Activated CD4-positive, alpha-beta T cell treated with anti-CD3 and anti-CD28 coated beads, Interleukin-2, Interleukin-6, amounts not matched to agents 100 ng/mL and 50 ng/mL, durations not matched to agents 16 hours and 8 hours (primary cell): ENCODE measurements around the gene ZNF836.

Experiments used
- DNase-seq: peaks from one replicate; pipeline ENCODE4 v3.0.0-alpha.2; 2020

ZNF836 gene

DNA sequence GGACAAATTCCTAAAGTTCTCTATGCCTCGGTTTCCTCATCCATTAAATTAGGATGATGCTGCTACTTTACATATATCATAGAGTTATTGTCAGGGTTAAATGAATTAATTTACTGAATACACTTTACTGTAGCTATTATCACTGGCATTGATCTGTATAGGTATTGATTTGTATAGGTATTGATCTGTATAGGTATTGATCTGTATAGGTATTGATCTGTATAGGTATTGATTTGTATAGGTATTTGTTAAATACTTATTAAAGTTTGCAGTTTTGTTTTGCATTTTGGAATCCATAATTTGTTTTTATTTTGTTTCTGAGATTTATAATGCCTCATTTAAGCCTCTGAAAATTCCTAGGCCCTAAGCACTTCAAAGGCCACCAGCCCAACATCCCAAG, 16.0 kb upstream of the ZNF836 start:
- DNase-seq = no peak

DNA sequence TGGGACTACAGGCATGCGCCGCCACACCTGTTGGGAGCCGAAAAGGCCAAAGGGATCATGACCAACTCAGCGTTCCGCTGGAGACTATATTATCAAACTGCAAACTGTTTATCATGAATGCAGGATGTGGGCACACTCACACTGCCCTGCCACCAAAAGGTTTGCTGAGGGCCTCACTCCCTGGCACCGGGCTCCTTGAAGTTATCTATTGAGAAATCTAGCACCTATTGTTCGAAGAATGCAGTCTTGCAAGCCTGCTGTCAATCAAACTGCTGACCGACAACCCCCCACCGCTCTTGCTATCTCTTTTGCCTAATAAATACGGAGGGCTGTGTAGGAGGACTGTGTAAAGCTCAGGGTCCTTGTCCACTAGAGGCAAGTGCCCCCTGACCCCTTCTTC, 5.2 kb upstream of the ZNF836 start:
- no peak for DNase-seq

DNA sequence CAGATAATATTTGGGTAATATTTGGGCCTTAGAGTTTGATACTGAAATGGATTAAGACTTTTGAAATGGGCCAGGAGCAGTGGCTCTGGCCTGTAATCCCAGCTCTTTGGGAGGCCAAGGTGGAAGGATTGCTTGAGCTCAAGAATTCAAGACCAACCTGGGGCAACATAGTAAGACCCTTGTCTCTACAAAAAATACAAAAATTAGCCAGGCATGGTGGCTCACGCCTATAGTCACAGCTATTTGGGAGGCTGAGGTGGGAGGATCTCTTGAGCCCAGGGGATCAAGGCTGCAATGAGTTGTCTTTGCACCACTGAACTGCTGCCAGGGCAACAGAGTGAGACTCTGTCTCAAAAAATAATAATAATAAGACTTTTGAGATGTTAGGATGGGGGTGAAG, 926 bp upstream of the ZNF836 start:
- no peak for DNase-seq

DNA sequence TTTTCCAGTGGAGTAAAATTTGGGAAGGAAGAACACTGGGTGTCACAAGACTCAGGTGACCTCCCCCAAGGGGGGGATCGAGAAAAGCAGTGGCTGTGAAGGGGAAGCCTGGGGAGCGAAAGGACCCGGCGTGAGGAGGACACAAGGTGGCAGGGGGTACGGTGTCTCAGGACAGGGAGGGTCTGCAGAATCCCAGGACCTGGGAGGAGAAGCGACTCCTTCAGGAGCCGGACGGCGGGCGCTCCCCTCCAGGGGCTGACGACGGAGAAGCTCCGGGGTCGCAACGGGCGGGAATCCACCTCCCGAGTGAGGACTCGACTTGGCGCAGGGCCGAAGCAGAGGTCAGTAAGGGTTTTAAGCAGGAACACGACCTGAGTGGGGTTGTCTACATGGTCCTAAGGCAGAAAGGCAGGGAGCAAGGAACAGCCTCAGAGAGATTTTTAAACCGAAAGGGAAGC, 529 bp downstream of the ZNF836 start:
- DNase-seq = no peak

DNA sequence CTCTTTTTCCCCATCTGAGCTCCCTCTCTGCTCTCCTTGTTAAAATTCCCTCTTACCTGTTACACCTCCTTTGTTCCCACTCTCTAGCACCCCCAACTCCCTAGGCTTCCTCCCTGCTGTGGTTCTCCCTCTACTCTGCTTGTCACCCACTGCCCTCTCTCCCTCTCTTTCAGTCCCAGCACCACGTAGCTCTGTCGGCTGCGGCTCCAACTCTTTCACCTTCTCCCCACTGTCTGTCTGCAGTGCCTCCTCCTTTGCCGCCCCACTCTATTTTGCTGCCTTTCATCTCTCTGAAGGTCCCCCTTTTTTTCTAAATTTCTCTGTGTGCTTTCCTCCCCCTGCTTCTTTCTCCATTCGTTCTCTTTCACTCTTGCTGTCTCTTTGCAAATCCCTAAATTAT, 1.1 kb downstream of the ZNF836 start:
- no peak for DNase-seq

DNA sequence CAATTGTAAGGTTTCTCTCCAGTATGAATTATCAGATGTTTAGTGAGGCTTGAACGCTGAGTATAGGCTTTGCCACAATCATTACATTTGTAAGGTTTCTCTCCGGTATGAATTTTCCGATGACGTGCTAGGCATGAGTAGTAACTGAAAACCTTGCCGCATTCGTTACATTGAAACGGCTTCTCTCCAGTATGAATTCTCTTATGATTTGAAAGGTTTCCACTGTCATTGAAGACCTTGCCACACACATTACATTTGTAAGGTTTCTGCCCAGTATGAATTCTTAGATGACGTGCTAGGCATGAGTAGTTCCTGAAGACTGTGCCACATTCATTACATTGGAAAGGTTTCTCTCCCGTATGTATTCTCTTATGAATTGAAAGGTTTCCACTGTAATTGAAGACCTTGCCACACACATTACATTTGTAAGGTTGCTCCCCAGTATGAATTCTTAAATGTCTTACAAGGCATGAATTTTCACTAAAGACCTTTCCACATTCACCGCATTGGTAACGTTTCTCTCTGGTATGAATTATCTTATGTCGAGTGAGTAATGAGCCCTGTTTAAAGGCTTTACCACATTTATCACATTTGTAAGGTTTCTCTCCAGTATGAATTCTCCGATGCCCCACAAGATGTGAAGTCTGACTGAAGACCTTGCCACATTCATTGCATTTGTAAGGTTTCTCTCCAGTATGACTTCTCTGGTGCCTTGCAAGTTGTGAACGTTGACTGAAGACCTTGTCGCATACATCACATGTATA, 15.6 kb downstream of the ZNF836 start:
- no peak for DNase-seq

DNA sequence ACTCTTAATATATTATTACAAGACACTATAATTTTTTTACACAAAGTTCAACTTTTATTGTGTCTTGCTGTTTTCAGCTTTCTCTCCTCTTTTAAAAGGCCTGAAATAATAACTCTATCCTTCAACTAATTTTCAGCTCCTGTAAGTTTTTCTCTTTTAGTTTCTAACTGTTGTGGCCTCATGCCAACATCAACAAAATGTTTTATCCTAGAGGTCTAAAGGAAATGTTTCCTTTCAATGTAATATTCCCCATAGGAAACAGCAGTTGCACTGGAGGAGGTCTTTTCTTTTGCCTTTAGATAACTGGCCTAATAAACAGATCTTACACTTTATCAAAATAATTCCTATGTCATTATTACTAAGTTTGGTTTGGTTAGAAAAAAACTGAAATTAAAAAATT, 23.2 kb downstream of the ZNF836 start:
- no peak for DNase-seq

DNA sequence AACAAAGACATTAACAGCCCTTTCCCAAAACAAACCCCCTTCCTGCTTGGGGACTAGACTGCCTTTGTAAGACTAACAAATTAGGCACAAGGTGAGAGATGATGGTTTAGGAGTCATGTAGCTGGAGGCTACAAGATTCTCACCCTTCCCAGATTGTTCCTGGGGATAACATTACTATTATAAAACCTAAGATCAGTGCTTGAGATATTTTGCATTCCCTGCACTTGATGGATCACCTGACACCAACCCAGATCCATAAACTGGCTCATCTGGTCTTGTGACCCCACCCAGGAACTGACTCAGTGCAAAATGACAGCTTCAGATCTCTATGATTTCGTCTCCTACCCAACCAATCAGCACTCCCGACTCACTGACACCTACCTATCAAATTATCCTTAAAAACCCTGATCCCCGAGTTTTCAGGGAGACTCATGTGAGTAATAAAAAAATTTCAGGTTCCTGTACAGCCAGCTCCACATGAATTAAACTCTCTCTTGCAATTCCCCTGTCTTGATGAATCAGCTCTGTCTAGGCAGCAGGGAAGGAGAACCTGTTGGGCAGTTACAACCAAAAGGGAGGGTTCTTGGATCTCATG, 29.3 kb downstream of the ZNF836 start:
- no peak for DNase-seq

DNA sequence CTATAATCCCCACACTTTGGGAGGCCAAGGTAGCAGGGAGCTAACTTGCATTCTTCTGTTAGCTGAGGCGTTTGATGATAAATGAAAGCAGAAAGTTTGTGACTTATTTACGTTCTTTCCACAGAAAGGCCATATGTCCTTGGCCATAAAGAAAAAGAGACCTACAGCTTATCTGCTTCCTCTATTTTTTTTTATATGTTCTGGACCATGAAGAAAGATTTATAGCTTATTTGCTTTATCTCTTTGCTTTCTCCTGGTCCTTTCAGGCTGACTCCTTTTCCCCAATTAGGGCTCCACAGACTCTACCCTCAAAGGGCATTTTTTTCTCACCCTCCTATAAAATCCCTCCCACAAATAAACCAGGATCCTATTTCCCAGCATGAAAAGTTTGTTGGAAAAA, 30.2 kb downstream of the ZNF836 start:
- no peak for DNase-seq

DNA sequence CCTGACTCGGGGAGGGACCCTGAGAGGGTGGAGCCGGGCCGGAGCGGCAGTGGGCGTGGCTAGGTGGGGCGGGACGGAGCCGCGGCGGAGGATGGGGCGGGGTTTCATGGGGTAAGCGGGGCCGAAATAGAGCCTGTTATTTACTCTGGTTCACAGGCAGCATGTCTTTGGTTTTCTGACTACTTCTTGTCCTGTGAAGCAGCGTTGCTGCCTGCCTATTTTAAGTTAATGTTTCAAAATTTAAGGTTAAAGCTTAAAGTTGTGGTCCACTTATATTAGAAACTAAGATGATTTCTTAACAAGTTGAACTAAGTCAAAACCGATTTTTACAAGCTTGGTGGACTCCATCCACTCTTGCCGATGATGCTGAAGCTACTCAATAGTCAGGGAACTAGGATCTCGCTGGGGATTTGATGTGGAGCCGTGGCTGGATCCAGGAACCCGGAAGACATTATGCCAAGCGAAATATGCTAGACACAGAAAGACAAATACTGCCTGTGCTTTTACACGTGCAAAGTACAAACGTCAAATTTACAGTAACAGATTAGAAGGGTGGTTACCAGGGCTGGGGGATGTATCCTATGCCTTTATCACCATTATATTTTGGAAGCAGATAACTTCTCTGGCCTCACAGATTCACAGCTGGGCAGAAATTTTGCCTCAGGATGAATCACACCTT, 31.2 kb downstream of the ZNF836 start:
- no peak for DNase-seq

DNA sequence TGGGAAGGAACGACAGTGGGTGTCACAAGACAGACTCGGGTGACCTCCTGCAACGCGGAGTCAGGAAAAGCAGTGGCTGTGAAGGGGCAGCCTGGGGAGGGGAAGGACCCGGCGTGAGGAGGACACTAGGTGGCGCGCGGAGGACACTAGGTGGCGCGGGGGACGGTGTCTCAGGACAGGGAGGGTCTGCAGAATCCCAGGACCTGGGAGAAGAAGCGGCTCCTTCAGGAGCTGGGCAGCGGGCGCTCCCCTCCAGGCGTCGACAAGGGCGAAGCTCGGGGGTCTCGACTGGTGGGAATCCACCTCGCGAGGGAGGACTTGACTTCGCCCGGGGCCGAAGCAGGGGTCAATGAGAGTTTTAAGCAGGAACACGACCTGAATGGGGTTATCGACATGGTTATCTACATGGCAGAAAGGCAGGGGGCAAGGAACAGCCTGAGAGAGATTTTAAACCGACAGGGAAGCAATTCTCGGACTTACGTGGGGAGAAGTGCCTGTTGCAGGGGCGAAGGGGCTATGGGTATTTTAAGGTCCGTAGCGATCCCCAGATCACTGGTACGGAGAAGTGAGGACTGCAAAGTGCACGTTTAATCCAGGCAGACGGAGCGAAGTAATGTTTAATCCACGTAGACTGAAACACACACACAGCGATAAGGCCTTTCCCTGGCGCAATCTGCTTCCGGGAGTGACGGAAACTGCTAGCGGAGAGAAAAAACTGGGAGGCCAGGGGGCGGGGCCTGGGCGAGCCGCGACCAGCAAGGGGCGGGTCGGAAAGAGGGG, 32.0 kb downstream of the ZNF836 start, which contains the start of gene ZNF616:
Gene ZNF616 (minus strand): TSS at position 687 of the 780 bp plus-strand sequence. CDS start 9,426 bp downstream, outside the sequence.
- DNase-seq = peak; percentile 95

DNA sequence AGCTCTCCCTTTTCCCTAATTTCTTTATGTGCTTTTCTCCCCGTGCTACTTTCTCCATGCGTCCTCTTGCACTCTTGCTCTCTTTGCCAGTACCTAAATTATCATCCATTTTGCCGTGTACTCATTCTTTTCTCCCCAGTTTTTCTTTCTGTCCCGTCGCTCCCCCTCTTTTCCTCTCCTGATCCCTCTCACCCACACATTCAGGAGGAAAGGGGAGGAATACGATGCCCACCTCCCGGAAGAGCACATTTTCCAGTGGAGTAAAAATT, 32.5 kb downstream of the ZNF836 start:
- DNase-seq = no peak

DNA sequence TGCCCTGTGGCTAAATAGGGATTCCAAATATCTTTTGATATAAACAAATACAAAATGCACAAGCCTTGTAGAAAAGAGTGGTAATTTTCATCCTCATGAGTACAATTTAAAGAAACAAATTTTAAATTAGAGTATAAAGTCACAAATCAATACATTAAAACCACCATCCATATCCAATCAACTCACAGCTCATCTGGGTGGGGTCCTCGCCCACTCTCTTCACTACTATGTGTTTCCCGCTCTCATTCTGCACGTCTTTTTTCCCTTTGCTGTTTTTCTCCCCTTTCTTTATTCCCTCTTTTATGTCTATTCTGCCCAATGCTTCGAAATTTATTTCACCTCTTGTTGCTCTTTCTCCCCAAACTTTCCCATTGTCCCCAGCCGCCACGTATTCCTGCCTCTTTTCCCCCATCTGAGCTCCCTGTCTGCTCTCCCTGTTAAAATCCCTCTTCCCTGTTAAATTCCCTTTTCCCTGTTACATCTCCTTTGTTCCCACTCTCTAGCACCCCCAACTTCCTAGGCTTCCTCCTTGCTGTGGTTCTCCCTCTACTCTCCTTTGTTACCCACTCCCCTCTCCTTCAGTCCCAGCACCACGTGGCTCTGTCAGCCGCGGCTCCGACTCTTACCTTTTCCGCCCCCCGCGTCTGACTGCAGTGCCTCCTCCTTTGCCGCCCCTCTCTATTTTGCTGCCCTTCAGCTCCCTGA, 33.0 kb downstream of the ZNF836 start:
- peak; percentile 10 for DNase-seq

DNA sequence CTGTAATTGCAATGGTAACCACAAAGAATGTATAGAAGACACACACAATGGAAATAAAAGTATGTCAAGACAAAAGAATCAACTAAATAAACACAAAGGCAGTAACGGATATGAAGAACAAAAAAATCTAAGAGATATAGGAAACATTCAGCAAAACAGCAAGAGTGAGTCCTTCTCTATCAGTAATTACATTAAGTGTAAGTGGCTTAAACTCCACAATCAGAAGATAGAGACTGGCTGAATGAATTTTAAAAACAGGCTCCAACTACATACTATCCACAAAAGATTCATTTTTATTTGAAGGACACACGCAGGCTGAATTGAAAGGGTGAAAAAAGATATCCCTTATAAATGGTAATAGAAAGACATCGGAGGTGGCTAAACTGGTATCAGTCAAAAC, 51.1 kb downstream of the ZNF836 start:
- no peak for DNase-seq

DNA sequence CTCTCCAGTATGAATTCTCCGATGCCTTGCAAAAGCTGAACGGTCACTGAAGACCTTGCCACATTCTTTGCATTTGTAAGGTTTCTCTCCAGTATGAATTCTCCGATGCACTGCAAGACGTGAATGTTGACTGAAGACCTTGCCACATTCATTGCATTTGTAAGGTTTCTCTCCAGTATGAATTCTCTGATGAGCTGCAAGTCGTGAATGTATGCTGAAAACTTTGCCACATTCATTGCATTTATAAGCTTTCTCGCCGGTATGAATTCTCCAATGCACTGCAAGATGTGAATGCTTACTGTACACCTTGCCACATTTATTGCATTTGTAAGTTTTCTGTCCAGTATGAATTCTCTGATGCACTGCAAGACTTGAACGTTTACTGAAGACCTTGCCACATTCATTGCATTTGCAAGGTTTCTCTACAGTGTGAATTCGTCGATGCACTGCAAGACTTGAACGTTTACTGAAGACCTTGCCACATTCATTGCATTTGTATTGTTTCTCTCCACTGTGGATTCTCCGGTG, 55.8 kb downstream of the ZNF836 start:
- no peak for DNase-seq

DNA sequence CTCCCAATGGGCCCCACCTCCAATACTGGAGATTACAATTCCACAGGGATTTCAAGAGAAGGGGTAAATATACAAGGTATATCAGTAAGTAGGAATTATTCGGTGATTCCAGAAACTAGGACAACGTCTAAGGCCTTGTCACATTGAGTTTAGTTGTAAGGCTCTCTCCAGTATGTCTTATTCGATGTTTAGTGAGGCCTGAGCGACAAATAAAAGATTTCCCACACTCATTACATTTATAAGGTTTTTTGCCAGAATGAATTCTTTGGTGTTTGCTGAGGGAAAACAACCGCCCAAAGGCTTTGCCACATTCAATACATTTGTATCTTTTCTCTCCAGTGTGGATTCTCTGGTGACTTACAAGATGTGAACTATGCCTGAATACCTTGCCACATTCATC, 56.7 kb downstream of the ZNF836 start:
- no peak for DNase-seq

DNA sequence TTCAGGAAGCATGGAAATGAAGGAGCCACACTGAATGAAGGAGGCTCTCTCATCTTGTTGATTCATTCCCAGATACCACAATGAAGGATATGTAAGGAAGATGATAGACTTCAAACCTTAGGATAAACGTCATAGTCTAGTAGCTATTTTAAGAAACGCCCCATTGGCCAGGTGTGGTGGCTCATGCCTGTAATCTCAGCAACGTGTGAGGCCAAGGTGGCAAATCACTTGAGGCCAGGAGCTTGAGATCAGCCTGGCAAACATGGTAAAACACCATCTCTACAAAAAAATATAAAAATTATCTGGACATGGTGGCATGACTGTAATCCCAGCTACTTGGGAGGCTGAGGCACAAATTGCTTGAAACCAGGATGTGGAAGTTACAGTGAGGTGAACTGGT, 58.8 kb downstream of the ZNF836 start:
- DNase-seq = no peak

DNA sequence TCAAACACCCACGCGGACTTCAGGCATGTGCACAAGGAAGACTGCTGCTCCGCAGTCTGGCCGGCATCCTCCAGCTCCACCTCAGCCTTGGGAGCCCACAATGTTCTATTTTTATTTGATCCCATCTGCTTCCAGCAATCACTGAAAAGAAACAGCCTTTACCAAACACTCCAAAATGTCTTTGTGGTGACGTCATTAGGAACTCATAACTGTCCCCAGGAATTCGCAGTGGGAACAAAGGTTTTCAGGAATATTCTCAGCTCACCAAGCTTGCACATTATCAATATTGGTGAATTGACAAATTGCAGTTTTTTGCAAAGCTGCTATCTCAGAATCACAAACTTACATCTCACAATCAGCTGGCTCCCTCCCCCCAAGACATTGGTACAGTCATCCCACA, 60.6 kb downstream of the ZNF836 start:
- DNase-seq = no peak
